Gastroesophageal sphincter (tissue), 3 donors: ENCODE measurements around the gene IQSEC3.

Source experiments
- CTCF ChIP-seq, 4 experiments: fragments of 200-600 bp in 2 of 4; fragments of 450-650 bp in 2 of 4; sonication (generic) in 1 of 4; IDR thresholded peaks; one replicate each; pipeline ENCODE4 v1.5.1; 2017 to 2019; ENCODE audit warnings: antibody characterized with exemption in 4 of 4, mild to moderate bottlenecking in 2 of 4, moderate library complexity in 2 of 4
- EP300 ChIP-seq: sonication (generic); formaldehyde crosslinking; IDR thresholded peaks from one replicate; pipeline ENCODE4 v1.6.1; 2017; ENCODE audit warnings: antibody characterized with exemption, mild to moderate bottlenecking
- POLR2A ChIP-seq, 2 donors: fragments of 450-650 bp; IDR thresholded peaks; one replicate each; pipeline ENCODE4 v1.6.1; 2017; ENCODE audit warnings: antibody characterized with exemption in 2 of 2, mild to moderate bottlenecking in 2 of 2, moderate library complexity in 1 of 2
- POLR2AphosphoS5 ChIP-seq: sonication (generic); formaldehyde crosslinking; IDR thresholded peaks from one replicate; pipeline ENCODE4 v1.6.1; 2017; ENCODE audit warnings: antibody characterized with exemption

- TF ChIP-seq CTCF (IDR thresholded peaks at IDR 0.05) = no peak
- no peak for TF ChIP-seq POLR2AphosphoS5
- TF ChIP-seq POLR2A (IDR thresholded peaks at IDR 0.05) = no peak
- no peak for TF ChIP-seq EP300
Measured at GRCh38 chr12:204261-204678, 137.7 kb downstream of the IQSEC3 start.
